GM18870 (cell line): ENCODE data around the gene COASY.
"Not testable (repeated sequence)": the region's sequence is repeated elsewhere in the genome, so short reads cannot be mapped to it uniquely, and the experiment has no call there.

Source experiments
- ATAC-seq: cut with Tn5 transposase; IDR thresholded peaks from one replicate; pipeline ENCODE4 v1.9.1; 2021; ENCODE audit warnings: moderate library complexity; ENCODE audit not compliant: unreplicated experiment

Gene COASY

GRCh38 chr17:42531455-42532354 is 30.2 kb upstream of the COASY start:
- no peak for ATAC-seq

DNA sequence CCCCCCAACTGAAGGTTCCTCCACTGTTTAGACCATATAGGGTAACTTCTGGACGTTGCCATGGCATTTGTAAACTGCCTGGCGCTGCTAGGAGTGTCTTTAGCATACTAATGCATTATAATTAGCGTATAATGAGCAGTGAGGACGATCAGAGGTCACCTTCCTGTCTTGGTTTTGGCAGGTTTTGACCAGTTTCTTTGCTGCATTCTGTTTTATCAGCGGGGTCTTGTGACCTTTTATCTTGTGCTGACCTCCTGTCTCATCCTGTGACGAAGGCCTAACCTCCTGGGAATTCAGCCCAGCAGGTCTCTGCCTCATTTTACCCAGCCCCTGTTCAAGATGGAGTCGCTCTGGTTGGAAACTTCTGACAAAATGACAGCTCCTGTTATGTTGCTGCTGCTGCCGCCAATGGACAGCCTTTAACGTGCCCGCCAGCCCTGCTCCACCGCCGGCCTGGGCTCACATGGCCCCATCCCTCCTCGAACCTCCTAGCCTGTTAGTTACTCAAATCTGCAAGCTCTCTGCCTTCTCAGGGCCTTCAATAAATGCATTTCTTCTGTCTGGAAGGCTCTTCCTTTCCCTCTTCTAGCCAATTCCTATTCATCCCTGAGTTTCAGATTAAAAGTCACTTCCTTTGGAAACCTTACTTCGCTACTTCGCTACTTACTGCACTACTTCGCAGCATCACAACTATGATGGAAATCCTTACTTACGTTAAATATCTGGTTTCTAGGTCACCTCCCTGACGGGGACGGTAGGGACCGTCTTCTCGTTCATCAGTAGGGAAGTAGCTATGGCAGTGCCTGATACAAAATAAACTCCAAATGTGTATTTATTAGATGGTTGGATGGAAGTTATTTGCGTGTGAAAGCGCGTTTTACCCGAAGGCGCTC is 26.5 kb upstream of the COASY start:
- ATAC-seq: peak; percentile 10

GRCh38 chr17:42536048-42536371 is 25.9 kb upstream of the COASY start, which contains the start of gene NAGLU:
Gene NAGLU (plus strand): TSS chr17:42536241. CDS start chr17:42536273, 32 bp downstream.
- ATAC-seq: peak; percentile 52

- peak; percentile 36 for ATAC-seq
Measured at GRCh38 chr17:42536372-42537155, 25.4 kb upstream of the COASY start.

- no peak for ATAC-seq
Measured at GRCh38 chr17:42537156-42537805, 24.7 kb upstream of the COASY start.

- no peak for ATAC-seq
Measured at GRCh38 chr17:42537826-42538451, 24.0 kb upstream of the COASY start.

DNA sequence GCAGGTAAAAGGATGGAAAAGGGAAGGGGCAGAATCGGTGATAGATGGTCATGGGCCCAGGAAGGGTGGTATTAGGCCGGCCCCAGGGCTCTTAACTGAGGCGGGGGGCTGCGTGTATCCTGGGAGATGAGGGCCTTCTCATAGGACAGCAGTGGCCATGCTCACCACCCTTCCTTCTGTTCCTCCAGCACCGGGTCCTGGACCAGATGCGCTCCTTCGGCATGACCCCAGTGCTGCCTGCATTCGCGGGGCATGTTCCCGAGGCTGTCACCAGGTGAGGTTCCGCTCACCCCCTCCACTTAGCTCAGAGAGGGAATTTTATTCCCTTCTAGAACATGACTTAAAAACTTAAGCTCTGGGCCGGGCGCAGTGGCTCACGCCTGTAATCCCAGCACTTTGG is 23.5 kb upstream of the COASY start:
- no peak for ATAC-seq

DNA sequence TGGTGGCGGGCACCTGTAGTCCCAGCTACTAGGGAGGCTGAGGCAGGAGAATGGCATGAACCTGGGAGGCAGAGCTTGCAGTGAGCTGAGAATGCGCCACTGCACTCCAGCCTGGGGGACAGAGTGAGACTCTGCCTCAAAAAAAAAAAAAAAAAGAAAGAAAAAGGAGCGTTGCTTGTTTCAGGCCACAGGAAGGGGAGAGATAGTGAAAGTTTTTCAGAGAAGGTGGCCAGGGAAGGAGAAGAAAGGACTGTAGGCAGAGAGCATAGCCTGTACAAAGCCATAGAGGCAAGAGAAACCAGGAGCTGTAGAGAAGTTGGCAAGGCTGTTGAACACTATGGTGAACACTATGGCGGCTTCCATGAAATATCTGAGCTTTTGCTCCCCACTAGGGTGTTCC is 21.4 kb upstream of the COASY start:
- ATAC-seq: not testable (repeated sequence)

DNA sequence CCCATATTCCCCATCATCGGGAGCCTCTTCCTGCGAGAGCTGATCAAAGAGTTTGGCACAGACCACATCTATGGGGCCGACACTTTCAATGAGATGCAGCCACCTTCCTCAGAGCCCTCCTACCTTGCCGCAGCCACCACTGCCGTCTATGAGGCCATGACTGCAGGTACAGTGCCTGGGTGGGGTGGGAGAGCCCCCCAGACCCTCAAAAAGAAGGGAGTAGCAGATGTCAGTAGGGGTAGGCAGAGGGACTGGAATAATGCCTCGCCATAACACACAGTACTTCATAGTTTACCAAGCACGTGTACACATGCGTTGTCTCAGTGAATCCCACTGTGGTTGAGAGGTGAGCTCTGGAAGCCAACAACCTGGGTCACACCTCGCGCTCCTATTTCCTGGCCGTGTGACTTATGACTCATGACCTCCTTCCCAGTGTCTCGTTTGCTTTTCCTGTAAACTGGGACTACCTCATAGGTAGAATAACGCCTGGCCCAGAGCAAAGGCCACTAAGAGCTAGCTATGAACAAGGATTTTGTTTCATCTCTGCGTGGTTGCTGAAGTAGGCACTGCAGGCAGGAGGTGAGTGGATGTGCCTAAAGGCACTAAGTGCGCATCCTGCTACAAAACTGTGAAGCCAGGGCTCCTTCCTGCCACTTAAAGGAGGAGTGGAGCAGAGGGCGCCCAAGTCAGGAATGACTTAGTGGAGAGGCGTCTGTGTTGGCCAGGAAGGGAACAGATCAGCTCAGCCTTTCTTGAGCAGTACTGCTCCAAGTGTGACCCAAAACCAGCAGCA is 20.7 kb upstream of the COASY start:
- ATAC-seq: no peak

DNA sequence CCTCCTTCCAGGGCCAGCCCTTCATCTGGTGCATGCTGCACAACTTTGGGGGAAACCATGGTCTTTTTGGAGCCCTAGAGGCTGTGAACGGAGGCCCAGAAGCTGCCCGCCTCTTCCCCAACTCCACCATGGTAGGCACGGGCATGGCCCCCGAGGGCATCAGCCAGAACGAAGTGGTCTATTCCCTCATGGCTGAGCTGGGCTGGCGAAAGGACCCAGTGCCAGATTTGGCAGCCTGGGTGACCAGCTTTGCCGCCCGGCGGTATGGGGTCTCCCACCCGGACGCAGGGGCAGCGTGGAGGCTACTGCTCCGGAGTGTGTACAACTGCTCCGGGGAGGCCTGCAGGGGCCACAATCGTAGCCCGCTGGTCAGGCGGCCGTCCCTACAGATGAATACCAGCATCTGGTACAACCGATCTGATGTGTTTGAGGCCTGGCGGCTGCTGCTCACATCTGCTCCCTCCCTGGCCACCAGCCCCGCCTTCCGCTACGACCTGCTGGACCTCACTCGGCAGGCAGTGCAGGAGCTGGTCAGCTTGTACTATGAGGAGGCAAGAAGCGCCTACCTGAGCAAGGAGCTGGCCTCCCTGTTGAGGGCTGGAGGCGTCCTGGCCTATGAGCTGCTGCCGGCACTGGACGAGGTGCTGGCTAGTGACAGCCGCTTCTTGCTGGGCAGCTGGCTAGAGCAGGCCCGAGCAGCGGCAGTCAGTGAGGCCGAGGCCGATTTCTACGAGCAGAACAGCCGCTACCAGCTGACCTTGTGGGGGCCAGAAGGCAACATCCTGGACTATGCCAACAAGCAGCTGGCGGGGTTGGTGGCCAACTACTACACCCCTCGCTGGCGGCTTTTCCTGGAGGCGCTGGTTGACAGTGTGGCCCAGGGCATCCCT is 18.5 kb upstream of the COASY start:
- no peak for ATAC-seq

DNA sequence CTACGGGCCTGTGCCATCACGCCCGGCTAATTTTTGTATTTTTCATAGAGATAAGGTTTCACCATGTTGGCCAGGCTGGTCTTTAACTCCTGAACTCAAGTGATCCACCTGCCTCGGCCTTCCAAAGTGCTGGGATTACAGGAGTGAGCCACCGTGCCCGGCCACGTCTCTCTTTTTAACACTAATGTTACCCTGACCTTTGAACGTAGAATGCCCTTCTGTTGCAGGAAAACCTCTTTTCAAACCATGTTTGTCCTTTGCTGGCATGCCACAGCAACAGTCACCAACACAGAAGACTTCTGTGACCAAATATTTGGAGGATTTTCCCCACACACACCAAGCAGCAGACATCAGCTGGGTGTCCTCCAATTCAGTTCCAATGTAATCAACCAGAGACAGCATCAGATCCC is 17.1 kb upstream of the COASY start:
- ATAC-seq: no peak

DNA sequence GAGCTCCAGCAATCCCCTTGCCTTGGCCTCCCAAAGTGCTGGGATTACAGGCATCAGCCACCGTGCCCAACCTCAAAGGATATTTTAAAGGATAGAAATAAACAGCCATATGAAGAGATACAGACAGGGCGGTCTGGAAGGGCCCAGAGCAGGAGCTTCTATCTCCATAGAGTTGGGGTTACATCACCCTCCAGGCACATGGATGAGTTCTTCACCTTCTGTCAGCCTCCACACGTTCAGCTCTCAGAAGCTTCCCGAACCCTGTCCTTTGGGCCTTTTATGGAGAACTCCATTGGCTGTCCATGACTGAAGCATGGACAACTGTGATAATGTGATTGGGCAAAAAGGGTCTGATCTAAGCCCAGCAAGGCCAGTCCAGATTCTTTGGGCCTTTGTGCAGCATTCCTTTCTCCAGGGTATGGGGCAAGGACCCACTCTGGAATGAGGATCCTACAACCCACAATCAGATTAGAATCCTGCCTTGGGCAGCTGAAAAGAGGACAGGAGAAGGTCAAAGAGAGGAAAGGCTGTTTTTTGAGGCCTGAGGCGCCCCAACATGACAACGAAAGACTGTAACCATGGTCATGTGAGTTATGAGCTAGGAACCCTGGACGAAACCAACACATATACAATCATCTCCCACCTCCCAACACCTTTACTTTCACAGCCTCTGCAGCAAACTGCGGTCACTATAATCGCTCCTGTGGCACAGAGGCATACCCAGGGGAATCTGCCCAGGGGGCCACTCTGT is 16.0 kb upstream of the COASY start:
- ATAC-seq: not testable (repeated sequence)

DNA sequence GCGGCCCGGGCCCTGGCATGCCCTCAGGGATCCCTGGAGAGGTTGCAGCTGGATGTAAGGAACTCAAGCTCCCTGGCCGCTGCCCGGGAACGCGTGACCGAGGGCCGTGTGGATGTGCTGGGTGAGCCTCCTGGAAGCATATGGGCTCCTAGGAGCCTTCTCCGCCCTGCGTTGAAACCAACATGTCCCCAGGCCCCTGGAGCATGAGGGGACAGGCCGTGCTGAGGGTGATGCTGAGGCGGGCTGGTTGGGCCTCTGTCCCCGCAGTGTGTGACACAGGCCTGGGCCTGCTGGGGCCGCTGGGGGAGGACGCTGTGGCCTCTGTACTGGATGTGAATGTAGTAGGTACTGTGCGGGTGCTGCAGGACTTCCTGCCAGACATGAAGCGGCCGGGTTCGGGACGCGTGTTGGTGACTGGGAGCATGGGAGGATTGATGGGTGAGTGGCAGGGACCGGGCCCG is 14.9 kb upstream of the COASY start:
- no peak for ATAC-seq

- ATAC-seq: no peak
Measured at GRCh38 chr17:42547698-42548069, 14.3 kb upstream of the COASY start.

DNA sequence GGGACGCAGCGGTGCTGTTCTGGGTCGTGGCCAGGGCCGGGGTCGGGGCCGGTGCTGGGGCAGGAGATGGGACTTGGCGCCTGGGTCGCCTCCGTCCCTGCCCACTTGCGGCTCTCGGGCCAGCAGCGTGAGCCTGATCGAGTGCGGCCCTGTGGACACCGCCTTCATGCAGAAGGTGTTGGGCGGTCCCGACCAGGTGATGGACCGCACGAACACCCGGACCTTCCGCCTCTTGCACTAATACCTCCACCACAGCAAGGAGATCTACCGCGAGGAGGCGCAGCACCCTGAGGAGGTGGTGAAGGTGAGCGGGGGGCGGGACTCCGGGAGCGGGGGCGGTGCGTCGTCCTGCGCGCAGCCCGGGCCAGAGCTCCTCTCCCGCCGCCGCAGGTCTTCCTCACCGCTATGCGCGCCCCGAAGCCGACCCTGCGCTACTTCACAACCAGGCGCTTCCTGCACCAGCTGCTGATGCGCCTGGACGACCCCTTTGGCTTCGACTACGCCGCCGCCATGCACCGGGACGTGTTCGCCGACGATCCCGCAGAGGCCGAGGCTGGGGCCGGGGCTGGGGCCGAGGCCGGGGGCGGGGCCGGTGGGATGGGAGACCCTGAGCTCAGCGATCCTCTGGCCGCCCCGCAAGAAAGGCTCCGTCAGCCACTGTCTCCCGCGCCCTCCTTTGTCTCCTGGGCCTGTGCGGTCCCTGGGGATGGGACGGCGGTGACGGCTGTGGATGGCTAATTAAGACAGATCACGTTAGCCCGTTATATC is 13.7 kb upstream of the COASY start:
- ATAC-seq: no peak

DNA sequence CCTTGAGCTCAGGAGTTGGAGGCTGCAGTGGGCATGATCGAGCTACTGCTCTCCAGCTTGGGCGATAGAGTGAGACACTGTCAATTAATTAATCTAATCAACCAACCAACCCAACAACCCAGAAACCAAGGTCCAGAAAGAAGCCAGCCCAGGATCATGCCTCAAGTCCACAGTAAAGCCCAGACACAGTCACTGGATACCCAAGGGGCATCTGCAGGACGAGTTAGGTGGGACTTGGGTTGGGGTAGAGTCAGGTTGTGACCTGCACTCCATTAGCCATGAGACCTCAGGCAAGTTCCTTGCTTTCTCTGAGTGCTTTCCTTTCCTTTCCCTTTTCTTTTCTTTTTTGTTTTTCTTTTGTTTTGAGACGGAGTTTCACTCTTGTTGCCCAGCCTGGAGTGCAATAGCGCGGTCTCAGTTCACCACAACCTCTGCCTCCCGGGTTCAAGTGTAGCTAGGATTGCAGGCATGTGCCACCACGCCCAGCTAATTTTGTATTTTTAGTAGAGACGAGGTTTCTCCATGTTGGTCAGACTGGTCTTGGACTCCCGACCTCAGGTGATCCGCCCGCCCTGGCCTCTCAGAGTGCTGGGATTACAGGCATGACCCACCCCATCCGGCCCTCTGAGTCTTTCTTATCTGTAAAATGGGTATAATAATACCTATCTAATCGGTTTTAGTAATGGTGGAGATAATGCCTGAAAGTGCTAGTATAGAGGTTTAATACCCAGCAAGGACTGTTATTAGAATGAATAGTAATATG is 12.8 kb upstream of the COASY start:
- ATAC-seq: no peak
